Endothelial cell of umbilical vein (primary cell): ENCODE results near the gene NTRK1. TPM values are rescaled to one million over a fixed set of nuclear protein-coding genes. Genes with fewer than 3 reads are reported as not detected.

Experiments
- BruUV-seq: library from RNA; stranded (reverse); fragments of 400-500 nt; replicated peaks from 2 replicates; lab custom pipeline; 2021; lab: Mats Ljungman, UMichigan
- CTCF ChIA-PET: fragments of 300-600, 350-600 bp; sonication (Branson Sonifier 250); formaldehyde crosslinking; loops from one replicate; lab custom pipeline; 2021; ENCODE audit warnings: antibody characterized with exemption, inconsistent platforms; lab: Charles Lee
- POLR2A ChIA-PET: fragments of 300-600, 350-600 bp; sonication (Branson Sonifier 250); formaldehyde crosslinking; loops from one replicate; lab custom pipeline; 2021; ENCODE audit warnings: antibody characterized with exemption, inconsistent platforms; lab: Charles Lee
- DNase-seq: peaks from one replicate; pipeline ENCODE4 v3.0.0-alpha.2; 2011; ENCODE audit warnings: low read depth, low spot score
- FAIRE-seq: peaks from 2 replicates; lab custom pipeline; 2011; peaks lifted over from hg19 to GRCh38; lab: Jason Lieb, UNC
- H2AFZ ChIP-seq: 2 replicates; pipeline ENCODE4 v1.6.0; 2012; ENCODE audit warnings: low read depth, low read length, control low read depth, inconsistent platforms
- H3K27ac ChIP-seq: 2 replicates; pipeline ENCODE4 v1.5.1; 2011; ENCODE audit warnings: low read depth, mild to moderate bottlenecking, control low read depth, low read length, moderate library complexity; ENCODE audit not compliant: insufficient read depth
- H3K27me3 ChIP-seq, 2 experiments: 2 replicates each; pipeline versions ENCODE4 v1.6.0 to v1.6.1; 2011; ENCODE audit warnings: low read length in 2 of 2, mixed read lengths in 1 of 2; ENCODE audit not compliant: control insufficient read depth in 2 of 2, insufficient read depth in 2 of 2
- H3K36me3 ChIP-seq, 2 experiments: 2 replicates in 1 of 2; 3 replicates in 1 of 2; pipeline ENCODE4 v1.5.1; 2011; ENCODE audit warnings: low read length in 2 of 2, mild to moderate bottlenecking in 1 of 2, moderate library complexity in 1 of 2; ENCODE audit not compliant: control insufficient read depth in 2 of 2, insufficient read depth in 2 of 2; ENCODE audit errors: extremely low read depth in 1 of 2
- H3K4me1 ChIP-seq: 3 replicates; pipeline ENCODE4 v1.5.1; 2011; ENCODE audit warnings: mild to moderate bottlenecking, low read length; ENCODE audit not compliant: control insufficient read depth, insufficient read depth; ENCODE audit errors: extremely low read depth
- H3K4me2 ChIP-seq: 2 replicates; pipeline ENCODE4 v1.6.1; 2011; ENCODE audit warnings: low read length, control low read depth, mixed read lengths; ENCODE audit not compliant: insufficient read depth
- H3K4me3 ChIP-seq, 3 experiments: fragments of 200-600 bp in 1 of 3; sonication (generic), shearing (Covaris generic) in 1 of 3; replicated peaks in 1 of 3; 2 replicates each; pipeline ENCODE4 v1.5.1; 2011 to 2016; ENCODE audit warnings: control low read depth in 3 of 3, low read length in 3 of 3, mild to moderate bottlenecking in 2 of 3, inconsistent platforms in 1 of 3, low read depth in 1 of 3, moderate library complexity in 1 of 3; ENCODE audit not compliant: insufficient read depth in 1 of 3
- H3K79me2 ChIP-seq: 2 replicates; pipeline ENCODE4 v1.6.0; 2012; ENCODE audit warnings: low read length, inconsistent platforms; ENCODE audit not compliant: control insufficient read depth, insufficient read depth
- H3K9ac ChIP-seq: replicated peaks from 2 replicates; pipeline ENCODE3; 2011; ENCODE audit warnings: low read length, control low read depth; ENCODE audit not compliant: insufficient read depth; ENCODE audit errors: extremely low read depth
- H3K9me1 ChIP-seq: replicated peaks from 3 replicates; pipeline ENCODE4 v1.6.0; 2011; ENCODE audit warnings: mild to moderate bottlenecking, low read length; ENCODE audit not compliant: control insufficient read depth, insufficient read depth; ENCODE audit errors: extremely low read depth
- H3K9me3 ChIP-seq: replicated peaks from 2 replicates; pipeline ENCODE4 v1.5.1; 2012; ENCODE audit warnings: low read length, inconsistent platforms; ENCODE audit not compliant: control insufficient read depth, insufficient read depth
- H4K20me1 ChIP-seq: replicated peaks from 2 replicates; pipeline ENCODE3; 2011; ENCODE audit warnings: mild to moderate bottlenecking, low read length; ENCODE audit not compliant: control insufficient read depth, insufficient read depth; ENCODE audit errors: extremely low read depth
- CTCF ChIP-seq, 2 donors: IDR thresholded peaks; 1 replicate in 1 of 2; 2 replicates in 1 of 2; pipeline ENCODE4 v1.5.1; 2011; ENCODE audit warnings: low read length in 2 of 2, mild to moderate bottlenecking in 2 of 2, moderate library complexity in 2 of 2, control low read depth in 1 of 2, inconsistent platforms in 1 of 2, low read depth in 1 of 2; ENCODE audit not compliant: insufficient read depth in 1 of 2; ENCODE audit errors: extremely low read depth in 1 of 2
- EZH2 ChIP-seq: IDR thresholded peaks from 2 replicates; pipeline ENCODE4 v1.6.1; 2012; ENCODE audit warnings: borderline replicate concordance, low read depth, mild to moderate bottlenecking, moderate library complexity, low read length, inconsistent platforms; ENCODE audit not compliant: severe bottlenecking
- GATA2 ChIP-seq: IDR thresholded peaks from 2 replicates; pipeline ENCODE4 v1.7.0; 2011; ENCODE audit warnings: low read depth, mild to moderate bottlenecking, moderate library complexity, mixed read lengths, low read length; ENCODE audit not compliant: insufficient read length, insufficient read depth
- MAX ChIP-seq: IDR thresholded peaks from 2 replicates; pipeline ENCODE4 v1.6.1; 2011; ENCODE audit not compliant: insufficient read depth, insufficient read length
- dilution Hi-C: fragments of 300-500 bp; cut with MboI; formaldehyde crosslinking; loops from one replicate; pipeline ENCODE4 v1.15.0; 2019; ENCODE audit warnings: low sequenced_read_pairs; ENCODE audit not compliant: extremely low pct_ligation_motif_present
- intact Hi-C: fragments of 100-400 bp; cut with micrococcal nuclease; formaldehyde crosslinking; loops from one replicate; pipeline ENCODE4 v1.10.0; 2022
- polyA plus RNA-seq, 4 experiments: library from polyadenylated mRNA; depleted of rRNA in 3 of 4; stranded (reverse) in 3 of 4; unstranded in 1 of 4; fragments of >200 nt; gene quantifications; 2 replicates each; pipeline versions ENCODE4 v1.2.1 to v1.2.3, GENCODE V29; 2011 to 2012; ENCODE audit warnings: missing spikeins in 1 of 4
- total RNA-seq: library from RNA; stranded (reverse); gene quantifications from 2 replicates; pipeline ENCODE4 v1.2.3, GENCODE V29; 2021

Gene NTRK1
- total and polyA plus RNA-seq, 2 donors (not counting 3 experiments of a cell fraction or from before 2014, with no cell fraction given), result 0.07 TPM; not detected in 1

- intact Hi-C loops, result loop anchor here (1.0 to 2.0 kb wide), 8 partner anchors 21 to 170 kb away; partner anchors contain the start of gene PRCC
- no peak for FAIRE-seq
- dilution Hi-C loops, result no loop called here
- H3K27me3 ChIP-seq, result peaks cover 39 to 42% of the 10 kb centered on the region in 2 experiments
- H3K9me3 ChIP-seq, result no peaks in the 10 kb centered on the region
- no peaks in the 10 kb centered on the region for H3K36me3 ChIP-seq
- no peak overlapping the region for H2AFZ ChIP-seq
- no TSS peak for BruUV-seq
- DNase-seq, result peak; percentile 39
- TF ChIP-seq MAX (no peak), EZH2 (peak; percentile 85)
- H3K79me2 ChIP-seq, result no peaks in the 10 kb centered on the region
- ChIA-PET POLR2A (interaction anchor here (0.7 kb wide), 1 partner anchor 131 kb away, joined by 3 read pairs; the partner anchor contains the start of genes ISG20L2 and METTL25B), CTCF (interaction anchor here (0.7 to 10.5 kb wide), 57 partner anchors 11 to 251 kb away, joined by 3 to 336 read pairs (median 8); partner anchors contain the start of genes CRABP2, HDGF, ISG20L2 and METTL25B)
- no peaks in the 10 kb centered on the region for H3K9me1 ChIP-seq
- H3K4me2 ChIP-seq, result peak overlapping the region; percentile 64
- H4K20me1 ChIP-seq, result no peaks in the 10 kb centered on the region
- no peak overlapping the region for H3K27ac ChIP-seq
- H3K4me3 ChIP-seq, result no peak overlapping the region
- H3K4me1 ChIP-seq, result peaks cover 17% of the 10 kb centered on the region
- no peak overlapping the region for H3K9ac ChIP-seq
Observed at GRCh38 chr1:156859523-156860112, 1.0 kb upstream of the NTRK1 start.

- H3K4me1 ChIP-seq, result peaks cover 17% of the 10 kb centered on the region
- peak; percentile 40 for DNase-seq
- H3K4me2 ChIP-seq, result peak overlapping the region; percentile 64
- peak overlapping the region in 2 of 3 experiments; percentile 1 to 30 for H3K4me3 ChIP-seq
- no peaks in the 10 kb centered on the region for H3K9me3 ChIP-seq
- TF ChIP-seq EZH2 (peak; percentile 60), GATA2 (no peak), CTCF (IDR thresholded peaks at IDR 0.05; ENCODE audit: extremely low read depth in 1 of 2, insufficient read depth in 1 of 2, low read depth in 1 of 2, low read length in 2 of 2) (peak; percentile 79 to 90)
- intact Hi-C loops, result loop anchor here (1.0 to 2.0 kb wide), 8 partner anchors 21 to 171 kb away; partner anchors contain the start of gene PRCC
- peaks cover 39 to 40% of the 10 kb centered on the region in 2 experiments for H3K27me3 ChIP-seq
- H3K79me2 ChIP-seq, result no peaks in the 10 kb centered on the region
- peak overlapping the region; percentile 55 for H2AFZ ChIP-seq
- no peak overlapping the region for H3K9ac ChIP-seq
- H4K20me1 ChIP-seq, result no peaks in the 10 kb centered on the region
- dilution Hi-C loops, result no loop called here
- BruUV-seq, result no TSS peak
- ChIA-PET CTCF (interaction anchor here (0.7 to 10.5 kb wide), 59 partner anchors 10 to 251 kb away, joined by 3 to 336 read pairs (median 7); partner anchors contain the start of genes CRABP2, HDGF, ISG20L2 and METTL25B), POLR2A (interaction anchor here (0.7 kb wide), 2 partner anchors 132 to 153 kb away, joined by 3 read pairs; partner anchors contain the start of genes ISG20L2 and METTL25B)
- no peak overlapping the region for H3K27ac ChIP-seq
- peak; percentile 48 for FAIRE-seq
- H3K9me1 ChIP-seq, result no peaks in the 10 kb centered on the region
- H3K36me3 ChIP-seq, result no peaks in the 10 kb centered on the region
Observed at GRCh38 chr1:156860113-156860627, 495 bp upstream of the NTRK1 start.
